SK-N-SH (cell line): ENCODE results near the gene TFF3. TPM values are rescaled to one million over a fixed set of nuclear protein-coding genes. Genes with fewer than 3 reads are reported as not detected.

Experiments
- CTCF ChIA-PET: fragments of 300-600, 350-600 bp; formaldehyde crosslinking; extraction: SDS; loops from one replicate; lab custom pipeline; 2021; lab: Yijun Ruan, JAX
- POLR2A ChIA-PET: fragments of 350-600 bp; sonication (Branson Sonifier 250); formaldehyde crosslinking; extraction: SDS; loops from one replicate; lab custom pipeline; 2020; ENCODE audit warnings: antibody characterized with exemption, inconsistent platforms; lab: Yijun Ruan, JAX
- DNase-seq: peaks from one replicate; pipeline ENCODE4 v3.0.0; 2012
- H2AFZ ChIP-seq: fragments of 200-600 bp; sonication (generic); 2 replicates; pipeline ENCODE4 v1.8.1; 2016; ENCODE audit warnings: antibody characterized with exemption, mild to moderate bottlenecking, low read depth
- H3F3A ChIP-seq: fragments of 200-600 bp; sonication (generic); replicated peaks from 2 replicates; pipeline ENCODE3; 2016; ENCODE audit warnings: antibody characterized with exemption, mild to moderate bottlenecking; ENCODE audit not compliant: insufficient read depth
- H3K27ac ChIP-seq, 2 experiments: fragments of 200-500 bp in 1 of 2; fragments of 200-600 bp in 1 of 2; sonication (Bioruptor generic) in 1 of 2; sonication (generic), shearing (Covaris generic) in 1 of 2; 2 replicates each; pipeline versions ENCODE4 v1.5.1 to v1.6.1; 2014 to 2016; ENCODE audit warnings: low read depth in 2 of 2, inconsistent platforms in 1 of 2, low read length in 1 of 2, mild to moderate bottlenecking in 1 of 2, mixed read lengths in 1 of 2
- H3K27me3 ChIP-seq: fragments of 200-600 bp; sonication (generic), shearing (Covaris generic); 2 replicates; pipeline ENCODE4 v1.6.1; 2016; ENCODE audit warnings: mixed run types; ENCODE audit not compliant: insufficient read depth
- H3K36me3 ChIP-seq, 2 experiments: fragments of 200-500 bp in 1 of 2; fragments of 200-600 bp in 1 of 2; sonication (Bioruptor generic) in 1 of 2; sonication (generic) in 1 of 2; replicated peaks in 1 of 2; 2 replicates each; pipeline versions ENCODE3 to v1.5.1; 2014 to 2016; ENCODE audit warnings: low read length in 1 of 2, mild to moderate bottlenecking in 1 of 2; ENCODE audit not compliant: insufficient read depth in 2 of 2, control insufficient read depth in 1 of 2
- H3K4me1 ChIP-seq, 2 experiments: fragments of 200-500 bp in 1 of 2; fragments of 200-600 bp in 1 of 2; sonication (Bioruptor generic) in 1 of 2; sonication (generic), shearing (Covaris generic) in 1 of 2; 2 replicates each; pipeline versions ENCODE4 v1.5.1 to v1.6.1; 2014 to 2016; ENCODE audit warnings: low read depth in 1 of 2, low read length in 1 of 2, mixed run types in 1 of 2; ENCODE audit not compliant: insufficient read depth in 2 of 2, control insufficient read depth in 1 of 2
- H3K4me2 ChIP-seq: fragments of 200-600 bp; sonication (generic), shearing (Covaris generic); 2 replicates; pipeline ENCODE4 v1.6.1; 2017; ENCODE audit warnings: mixed run types
- H3K4me3 ChIP-seq, 2 experiments: fragments of 200-500 bp in 1 of 2; fragments of 200-600 bp in 1 of 2; sonication (Bioruptor generic) in 1 of 2; sonication (generic), shearing (Covaris generic) in 1 of 2; 2 replicates each; pipeline versions ENCODE4 v1.5.1 to v1.8.1; 2014 to 2016; ENCODE audit warnings: low read depth in 2 of 2, inconsistent platforms in 1 of 2, low read length in 1 of 2, mild to moderate bottlenecking in 1 of 2, mixed read lengths in 1 of 2, moderate library complexity in 1 of 2
- H3K79me2 ChIP-seq: fragments of 200-600 bp; sonication (generic); 2 replicates; pipeline ENCODE4 v1.8.1; 2017; ENCODE audit warnings: mild to moderate bottlenecking; ENCODE audit not compliant: insufficient read depth
- H3K9ac ChIP-seq: fragments of 200-600 bp; sonication (generic); 2 replicates; pipeline ENCODE4 v1.6.1; 2017; ENCODE audit warnings: mixed run types
- H3K9me2 ChIP-seq: fragments of 200-600 bp; sonication (generic); 2 replicates; pipeline ENCODE4 v1.6.1; 2017; ENCODE audit warnings: mixed run types
- H3K9me3 ChIP-seq: fragments of 200-600 bp; sonication (generic); 2 replicates; pipeline ENCODE4 v1.6.1; 2017; ENCODE audit warnings: mixed run types, mild to moderate bottlenecking, moderate library complexity
- H4K20me1 ChIP-seq: fragments of 200-600 bp; sonication (generic); 2 replicates; pipeline ENCODE4 v1.6.1; 2017; ENCODE audit warnings: mild to moderate bottlenecking, mixed run types; ENCODE audit not compliant: insufficient read depth
- EP300 ChIP-seq, 2 experiments: IDR thresholded peaks; 2 replicates each; pipeline versions ENCODE4 v1.4.0 to v1.6.1; 2012; ENCODE audit warnings: borderline replicate concordance in 1 of 2, low read depth in 1 of 2, low read length in 1 of 2
- EZH2phosphoT487 ChIP-seq: fragments of 200-600 bp; sonication (generic); IDR thresholded peaks from 2 replicates; pipeline ENCODE4 v1.6.1; 2017; ENCODE audit warnings: low read depth, mixed run types, mild to moderate bottlenecking, antibody characterized with exemption, moderate library complexity, borderline replicate concordance
- GATA2 ChIP-seq: sonication (generic); formaldehyde crosslinking; IDR thresholded peaks from 2 replicates; pipeline ENCODE4 v1.5.0; 2020; ENCODE audit warnings: mild to moderate bottlenecking, missing genetic modification reagents
- MAX ChIP-seq: IDR thresholded peaks from 2 replicates; pipeline ENCODE4 v1.4.0; 2012; ENCODE audit warnings: low read depth
- NFIC ChIP-seq: IDR thresholded peaks from 2 replicates; pipeline ENCODE4 v1.4.0; 2012; ENCODE audit warnings: borderline replicate concordance
- REST ChIP-seq: IDR thresholded peaks from 2 replicates; pipeline ENCODE4 v1.6.1; 2012; ENCODE audit warnings: mild to moderate bottlenecking, low read depth, low read length, moderate library complexity
- RFX5 ChIP-seq: IDR thresholded peaks from 2 replicates; pipeline ENCODE4 v1.6.1; 2012; ENCODE audit warnings: mild to moderate bottlenecking, improper control_type of control experiment, low read length
- SIN3A ChIP-seq: IDR thresholded peaks from 2 replicates; pipeline ENCODE4 v1.6.1; 2012; ENCODE audit warnings: low read depth, mild to moderate bottlenecking, low read length, moderate library complexity, borderline replicate concordance
- SMC3 ChIP-seq: IDR thresholded peaks from 2 replicates; pipeline ENCODE4 v1.6.1; 2012; ENCODE audit warnings: low read depth, low read length, improper control_type of control experiment
- TAF1 ChIP-seq: IDR thresholded peaks from 2 replicates; pipeline ENCODE4 v1.6.1; 2012; ENCODE audit warnings: low read depth, mild to moderate bottlenecking, low read length, moderate library complexity, borderline replicate concordance
- TCF12 ChIP-seq: IDR thresholded peaks from 2 replicates; pipeline ENCODE4 v1.4.0; 2012
- USF1 ChIP-seq: IDR thresholded peaks from 2 replicates; pipeline ENCODE4 v1.4.0; 2012; ENCODE audit warnings: low read depth, borderline replicate concordance
- ZBTB33 ChIP-seq: IDR thresholded peaks from 2 replicates; pipeline ENCODE4 v1.4.0; 2012; ENCODE audit warnings: low read depth, borderline replicate concordance
- WGBS: methylation state at CpG from one replicate; pipeline ENCODE4 v1.1.6; 2017; ENCODE audit warnings: low lambda C conversion rate; 5-methylcytosine and 5-hydroxymethylcytosine counted together
- polyA plus RNA-seq, 3 experiments: library from polyadenylated mRNA; depleted of rRNA; stranded (reverse); fragments of >200 nt; gene quantifications; 2 replicates each; pipeline ENCODE4 v1.2.3, GENCODE V29; 2012

Gene TFF3
- polyA plus RNA-seq, 1 of the 3 experiments (the other 2 are of a cell fraction) = not detected

- WGBS = 71% methylated on average over 10 of the region's 12 CpGs
- POLR2A ChIA-PET = no interaction called here
- no peaks in the 10 kb centered on the region for H3K4me1 ChIP-seq
Observed at GRCh38 chr21:42282715-42283114, 32.5 kb downstream of the TFF3 start.

GRCh38 chr21:42282021-42282420 is 33.2 kb downstream of the TFF3 start:
- ChIA-PET POLR2A (no interaction called here), CTCF (interaction anchor here (0.8 kb wide), 1 partner anchor 118 kb away, joined by 3 read pairs; no protein-coding TSS in a partner anchor)
- DNase-seq = no peak
- Histone ChIP-seq H2AFZ (no peak overlapping the region), H3K9me2 (no peaks in the 10 kb centered on the region), H3K4me3 (no peak overlapping the region), H3K36me3 (no peaks in the 10 kb centered on the region), H3K79me2 (no peaks in the 10 kb centered on the region), H3F3A (no peaks in the 10 kb centered on the region), H3K27me3 (no peaks in the 10 kb centered on the region), H3K9me3 (no peaks in the 10 kb centered on the region), H3K27ac (no peak overlapping the region), H3K9ac (no peak overlapping the region), H3K4me2 (no peak overlapping the region), H4K20me1 (no peaks in the 10 kb centered on the region), H3K4me1 (no peaks in the 10 kb centered on the region)
- WGBS = 91% methylated on average over 10 of the region's 18 CpGs
- TF ChIP-seq NFIC (no peak), MAX (no peak), TAF1 (no peak), GATA2 (CRISPR knock-in tag) (no peak), RFX5 (no peak), ZBTB33 (no peak), EZH2phosphoT487 (no peak), SMC3 (no peak), TCF12 (no peak), USF1 (no peak), EP300 (IDR thresholded peaks at IDR 0.05; ENCODE audit: borderline replicate concordance in 1 of 2, low read depth in 1 of 2, low read length in 1 of 2) (no peak), SIN3A (no peak), REST (no peak)

More at GRCh38 chr21:42282715-42283114, 32.5 kb downstream of the TFF3 start:
- no peaks in the 10 kb centered on the region for H3F3A ChIP-seq
- no peak overlapping the region for H2AFZ ChIP-seq
- DNase-seq = no peak
- no peaks in the 10 kb centered on the region for H3K9me2 ChIP-seq
- no peak for TF ChIP-seq NFIC
- H3K36me3 ChIP-seq = no peaks in the 10 kb centered on the region
- no peaks in the 10 kb centered on the region for H3K79me2 ChIP-seq
- H3K9ac ChIP-seq = no peak overlapping the region
- H3K4me3 ChIP-seq = no peak overlapping the region
- no peak overlapping the region for H3K27ac ChIP-seq
- no peaks in the 10 kb centered on the region for H4K20me1 ChIP-seq
- no peaks in the 10 kb centered on the region for H3K27me3 ChIP-seq
- CTCF ChIA-PET = interaction anchor here (0.8 kb wide), 1 partner anchor 118 kb away, joined by 3 read pairs; no protein-coding TSS in a partner anchor
- no peaks in the 10 kb centered on the region for H3K9me3 ChIP-seq
- H3K4me2 ChIP-seq = no peak overlapping the region
